Keratinocyte (primary cell): ENCODE results near the gene ZC3H14.

ENCODE experiments used
- EZH2 ChIP-seq: IDR thresholded peaks from one replicate; pipeline ENCODE4 v1.6.1; 2012; ENCODE audit warnings: inconsistent platforms, mild to moderate bottlenecking, low read length, moderate library complexity
- TF ChIP-seq, protein P1 (sequence below), 3 experiments: IDR thresholded peaks in 1 of 3; conservative IDR thresholded peaks in 1 of 3; optimal IDR thresholded peaks in 1 of 3; 2 replicates in 2 of 3; 3 replicates in 1 of 3; pipeline versions ENCODE3 to v1.5.1; 2011; ENCODE audit warnings: low read length in 3 of 3, mild to moderate bottlenecking in 3 of 3, moderate library complexity in 2 of 3, control low read depth in 1 of 3, inconsistent platforms in 1 of 3; ENCODE audit not compliant: insufficient read depth in 2 of 3; ENCODE audit errors: extremely low read depth in 1 of 3

DNA sequence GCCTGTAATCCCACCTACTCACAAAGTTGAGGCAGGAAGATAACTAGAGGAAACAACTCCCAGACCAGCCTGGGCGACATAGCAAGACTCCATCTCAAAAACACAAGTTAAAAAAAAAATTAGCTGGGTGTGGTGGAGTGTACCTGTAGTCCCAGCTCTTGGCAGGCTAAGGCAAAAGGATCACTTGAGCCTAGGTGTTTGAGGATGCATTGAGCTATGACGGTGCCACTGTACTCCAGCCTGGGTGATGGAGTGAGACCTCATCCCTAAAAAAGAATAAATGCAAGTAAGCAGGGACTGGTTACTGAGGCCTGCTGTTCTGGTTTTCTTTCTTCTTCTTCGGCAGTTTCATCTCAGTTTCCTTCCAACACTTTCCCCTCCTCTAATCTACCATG is 15.5 kb upstream of the ZC3H14 start:
- TF ChIP-seq, protein P1, sequence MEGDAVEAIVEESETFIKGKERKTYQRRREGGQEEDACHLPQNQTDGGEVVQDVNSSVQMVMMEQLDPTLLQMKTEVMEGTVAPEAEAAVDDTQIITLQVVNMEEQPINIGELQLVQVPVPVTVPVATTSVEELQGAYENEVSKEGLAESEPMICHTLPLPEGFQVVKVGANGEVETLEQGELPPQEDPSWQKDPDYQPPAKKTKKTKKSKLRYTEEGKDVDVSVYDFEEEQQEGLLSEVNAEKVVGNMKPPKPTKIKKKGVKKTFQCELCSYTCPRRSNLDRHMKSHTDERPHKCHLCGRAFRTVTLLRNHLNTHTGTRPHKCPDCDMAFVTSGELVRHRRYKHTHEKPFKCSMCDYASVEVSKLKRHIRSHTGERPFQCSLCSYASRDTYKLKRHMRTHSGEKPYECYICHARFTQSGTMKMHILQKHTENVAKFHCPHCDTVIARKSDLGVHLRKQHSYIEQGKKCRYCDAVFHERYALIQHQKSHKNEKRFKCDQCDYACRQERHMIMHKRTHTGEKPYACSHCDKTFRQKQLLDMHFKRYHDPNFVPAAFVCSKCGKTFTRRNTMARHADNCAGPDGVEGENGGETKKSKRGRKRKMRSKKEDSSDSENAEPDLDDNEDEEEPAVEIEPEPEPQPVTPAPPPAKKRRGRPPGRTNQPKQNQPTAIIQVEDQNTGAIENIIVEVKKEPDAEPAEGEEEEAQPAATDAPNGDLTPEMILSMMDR (optimal IDR thresholded peaks at IDR 0.05 in 1 of 3, IDR thresholded peaks at IDR 0.05 in 1 of 3, conservative IDR thresholded peaks at IDR 0.05 in 1 of 3; ENCODE audit: extremely low read depth in 1 of 3, insufficient read depth in 2 of 3, low read length in 3 of 3) = no peak
- TF ChIP-seq EZH2 = no peak
